Ovary (tissue), 1 donor: Measurements from ENCODE around the gene ADAT3.

Experiments
- EP300 ChIP-seq: sonication (generic); formaldehyde crosslinking; IDR thresholded peaks from one replicate; pipeline ENCODE4 v1.6.1; 2017; ENCODE audit warnings: antibody characterized with exemption
- POLR2A ChIP-seq: fragments of 450-650 bp; IDR thresholded peaks from one replicate; pipeline ENCODE4 v1.6.1; 2017; ENCODE audit warnings: antibody characterized with exemption, mild to moderate bottlenecking, moderate library complexity

- TF ChIP-seq EP300 (no peak), POLR2A (no peak)
Observed at GRCh38 chr19:1871630-1872029, 33.6 kb upstream of the ADAT3 start.
